LNCaP clone FGC (cell line): ENCODE data around the gene ARHGAP5.

Source experiments
- DNase-seq: peaks from one replicate; pipeline ENCODE4 v3.0.0-alpha.2; 2011; ENCODE audit warnings: low read depth
- H3K4me3 ChIP-seq: 2 replicates; pipeline ENCODE4 v1.5.1; 2011; ENCODE audit warnings: mild to moderate bottlenecking, low read depth, low read length, control low read depth
- CTCF ChIP-seq: IDR thresholded peaks from 2 replicates; pipeline ENCODE4 v1.5.1; 2012; ENCODE audit warnings: mild to moderate bottlenecking; ENCODE audit not compliant: control insufficient read depth, insufficient read depth; ENCODE audit errors: extremely low read depth

Gene ARHGAP5

GRCh38 chr14:32142341-32142740 is 65.2 kb downstream of the ARHGAP5 start:
- H3K4me3 ChIP-seq, result no peak overlapping the region
- no peak for DNase-seq
- no peak for TF ChIP-seq CTCF

GRCh38 chr14:32142754-32143437 is 65.8 kb downstream of the ARHGAP5 start:
- no peak overlapping the region for H3K4me3 ChIP-seq
- DNase-seq, result no peak
- TF ChIP-seq CTCF, result no peak

GRCh38 chr14:32150392-32150791 is 73.3 kb downstream of the ARHGAP5 start:
- DNase-seq, result no peak
- no peak overlapping the region for H3K4me3 ChIP-seq
- no peak for TF ChIP-seq CTCF

- TF ChIP-seq CTCF, result no peak
- no peak for DNase-seq
- no peak overlapping the region for H3K4me3 ChIP-seq
Measured at GRCh38 chr14:32166029-32166428, 88.9 kb downstream of the ARHGAP5 start.

GRCh38 chr14:32166924-32167323 is 89.8 kb downstream of the ARHGAP5 start:
- no peak overlapping the region for H3K4me3 ChIP-seq
- TF ChIP-seq CTCF, result no peak
- no peak for DNase-seq

GRCh38 chr14:32167907-32168306 is 90.8 kb downstream of the ARHGAP5 start:
- no peak overlapping the region for H3K4me3 ChIP-seq
- DNase-seq, result no peak

More at GRCh38 chr14:32167907-32168306, 90.8 kb downstream of the ARHGAP5 start:
- no peak for TF ChIP-seq CTCF
